Astrocyte (in vitro differentiated cells and primary cell): ENCODE data around the gene SARDH. TPM values are rescaled to one million over a fixed set of nuclear protein-coding genes. Genes with fewer than 3 reads are reported as not detected.
A peak's percentile ranks its signal among the peaks of the same experiment; 100 is the strongest.

Experiments
- DNase-seq: peaks from one replicate; pipeline ENCODE4 v3.0.0-alpha.2; 2010; ENCODE audit warnings: low read depth
- FAIRE-seq: peaks from 2 replicates; lab custom pipeline; 2011; peaks lifted over from hg19 to GRCh38; lab: Jason Lieb, UNC
- H2AFZ ChIP-seq: 2 replicates; pipeline ENCODE4 v1.6.0; 2012; ENCODE audit warnings: low read depth, low read length, inconsistent platforms
- H3K27ac ChIP-seq: 2 replicates; pipeline ENCODE4 v1.5.1; 2011; ENCODE audit warnings: low read depth, low read length, inconsistent platforms
- H3K27me3 ChIP-seq: 2 replicates; pipeline ENCODE4 v1.6.0; 2011; ENCODE audit warnings: low read length, inconsistent platforms; ENCODE audit not compliant: insufficient read depth
- H3K36me3 ChIP-seq: 2 replicates; pipeline ENCODE4 v1.5.1; 2011; ENCODE audit warnings: low read length, inconsistent platforms; ENCODE audit not compliant: insufficient read depth
- H3K4me1 ChIP-seq: 2 replicates; pipeline ENCODE4 v1.5.1; 2011; ENCODE audit warnings: low read length, inconsistent platforms; ENCODE audit not compliant: insufficient read depth
- H3K4me2 ChIP-seq: 2 replicates; pipeline ENCODE4 v1.6.0; 2012; ENCODE audit warnings: low read length, inconsistent platforms
- H3K4me3 ChIP-seq: 2 replicates; pipeline ENCODE4 v1.5.1; 2011; ENCODE audit warnings: low read depth, mild to moderate bottlenecking, low read length, inconsistent platforms; ENCODE audit not compliant: insufficient read depth
- H3K79me2 ChIP-seq: 2 replicates; pipeline ENCODE4 v1.6.0; 2012; ENCODE audit warnings: mild to moderate bottlenecking, low read length, inconsistent platforms; ENCODE audit not compliant: insufficient read depth
- H3K9ac ChIP-seq: 2 replicates; pipeline ENCODE4 v1.6.0; 2012; ENCODE audit warnings: mild to moderate bottlenecking, low read length, inconsistent platforms
- H3K9me3 ChIP-seq: 2 replicates; pipeline ENCODE4 v1.5.1; 2012; ENCODE audit warnings: low read depth, mild to moderate bottlenecking, low read length, inconsistent platforms; ENCODE audit not compliant: insufficient read depth
- H4K20me1 ChIP-seq: 2 replicates; pipeline ENCODE4 v1.6.0; 2012; ENCODE audit warnings: low read length, inconsistent platforms; ENCODE audit not compliant: insufficient read depth
- H3K27ac Mint-ChIP-seq: one replicate; pipeline ENCODE4 v1.8.0; 2021; ENCODE audit warnings: mild to moderate bottlenecking, mixed read lengths; ENCODE audit not compliant: unreplicated experiment
- H3K27me3 Mint-ChIP-seq: one replicate; pipeline ENCODE4 v1.8.0; 2021; ENCODE audit warnings: low read depth, mixed read lengths; ENCODE audit not compliant: unreplicated experiment
- H3K36me3 Mint-ChIP-seq: one replicate; pipeline ENCODE4 v1.8.0; 2021; ENCODE audit warnings: low read depth, mixed read lengths; ENCODE audit not compliant: unreplicated experiment
- H3K4me1 Mint-ChIP-seq: one replicate; pipeline ENCODE4 v1.8.0; 2021; ENCODE audit warnings: low read depth, mixed read lengths; ENCODE audit not compliant: unreplicated experiment
- H3K4me3 Mint-ChIP-seq: one replicate; pipeline ENCODE4 v1.8.0; 2021; ENCODE audit warnings: mild to moderate bottlenecking, moderate library complexity, mixed read lengths; ENCODE audit not compliant: unreplicated experiment
- H3K9me3 Mint-ChIP-seq: one replicate; pipeline ENCODE4 v1.8.0; 2021; ENCODE audit warnings: mild to moderate bottlenecking, mixed read lengths; ENCODE audit not compliant: unreplicated experiment
- CTCF ChIP-seq: IDR thresholded peaks from 2 replicates; pipeline ENCODE4 v1.5.1; 2011; ENCODE audit warnings: low read depth, mild to moderate bottlenecking, inconsistent platforms, low read length, moderate library complexity; ENCODE audit not compliant: insufficient read depth
- EZH2 ChIP-seq: IDR thresholded peaks from 2 replicates; pipeline ENCODE4 v1.6.1; 2012; ENCODE audit warnings: mild to moderate bottlenecking, low read length, inconsistent platforms; ENCODE audit not compliant: insufficient read depth
- total RNA-seq: library from RNA; stranded (reverse); gene quantifications from 2 replicates; pipeline ENCODE4 v1.2.1, GENCODE V29; 2021

SARDH gene
- total RNA-seq, 1 donor from 2014 or later: 2.8 TPM

DNA sequence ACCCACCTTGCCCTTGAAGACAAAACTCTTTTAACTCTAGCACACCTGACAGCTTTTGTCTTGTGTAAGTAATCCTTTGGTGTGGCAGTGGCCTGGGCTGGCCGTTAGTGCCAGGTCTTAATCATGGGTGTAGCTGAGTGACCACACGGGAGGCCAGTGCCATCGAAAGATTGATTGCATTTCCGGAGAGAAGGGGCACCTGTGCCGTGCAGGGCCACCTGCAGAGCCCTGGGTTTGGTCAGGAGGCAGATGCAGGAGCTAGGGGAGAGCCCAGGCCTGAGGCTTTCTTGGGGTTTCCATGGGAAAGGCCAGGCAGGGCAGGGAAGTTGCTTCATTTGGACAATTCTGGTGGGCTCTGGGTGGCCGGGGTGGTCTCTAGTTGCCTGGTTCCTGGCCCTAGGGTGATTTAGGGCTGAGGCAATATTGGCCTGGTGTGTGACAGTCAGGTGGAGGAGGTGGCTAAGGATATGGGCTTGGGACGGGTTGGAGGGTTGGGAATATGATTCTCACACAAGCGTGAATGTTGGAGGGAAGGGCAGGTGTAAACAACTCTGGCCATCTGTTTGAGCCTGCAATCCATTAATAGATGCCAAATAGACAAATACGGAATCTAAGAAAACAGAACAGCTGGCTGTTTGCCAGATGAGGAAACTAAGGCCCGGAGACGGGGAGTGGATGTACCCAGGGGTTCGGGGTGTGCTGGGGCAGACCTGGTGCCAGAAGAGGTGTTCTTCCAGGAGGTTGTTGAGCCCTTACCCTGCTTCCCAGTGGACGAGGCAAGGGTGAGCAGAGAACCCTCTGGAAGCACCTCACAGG is 97.4 kb downstream of the SARDH start:
- peaks cover 20% of the 10 kb centered on the region for H3K27me3 ChIP-seq
- H3K27me3 Mint-ChIP-seq: peaks cover 59% of the 10 kb centered on the region
- no peaks in the 10 kb centered on the region for H3K36me3 ChIP-seq
- H3K4me3 Mint-ChIP-seq: no peak overlapping the region
- no peak overlapping the region for H3K4me3 ChIP-seq
- H3K27ac ChIP-seq: no peak overlapping the region
- no peak overlapping the region for H3K9ac ChIP-seq
- no peaks in the 10 kb centered on the region for H3K9me3 ChIP-seq
- no peaks in the 10 kb centered on the region for H3K4me1 ChIP-seq
- no peaks in the 10 kb centered on the region for H4K20me1 ChIP-seq
- FAIRE-seq: no peak
- no peak for TF ChIP-seq CTCF
- TF ChIP-seq EZH2: no peak
- no peaks in the 10 kb centered on the region for H3K9me3 Mint-ChIP-seq
- DNase-seq: no peak
- no peak overlapping the region for H3K4me2 ChIP-seq
- peak overlapping the region; percentile 38 for H3K27ac Mint-ChIP-seq
- no peaks in the 10 kb centered on the region for H3K79me2 ChIP-seq
- H3K4me1 Mint-ChIP-seq: peaks cover 4% of the 10 kb centered on the region
- no peak overlapping the region for H2AFZ ChIP-seq
- H3K36me3 Mint-ChIP-seq: no peaks in the 10 kb centered on the region

DNA sequence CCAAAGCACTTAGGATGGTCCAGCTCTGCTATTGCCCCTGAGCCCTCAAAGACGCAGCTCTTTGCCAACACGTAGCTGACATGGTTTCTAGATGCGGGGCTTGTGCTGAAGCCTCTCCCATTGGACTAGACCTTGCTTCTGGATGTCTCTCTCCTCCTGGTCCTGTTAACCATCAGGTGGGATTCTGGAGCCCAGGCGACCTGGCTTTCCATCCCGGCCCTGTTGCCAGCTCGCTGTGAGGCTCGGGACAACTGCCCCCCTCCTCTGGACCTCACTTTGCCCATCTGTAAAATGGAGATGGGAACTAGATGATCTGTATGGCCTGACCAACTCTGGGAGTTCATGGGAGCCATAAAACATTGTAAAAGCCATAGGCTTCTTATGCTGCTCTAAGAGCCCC is 98.0 kb downstream of the SARDH start:
- no peak for TF ChIP-seq CTCF
- no peak for TF ChIP-seq EZH2
- no peak overlapping the region for H3K27ac Mint-ChIP-seq
- H3K79me2 ChIP-seq: no peaks in the 10 kb centered on the region
- H3K27me3 ChIP-seq: peaks cover 18% of the 10 kb centered on the region
- H3K4me1 Mint-ChIP-seq: peaks cover 2% of the 10 kb centered on the region
- H3K27ac ChIP-seq: no peak overlapping the region
- H3K9ac ChIP-seq: no peak overlapping the region
- H3K9me3 ChIP-seq: no peaks in the 10 kb centered on the region
- no peak overlapping the region for H2AFZ ChIP-seq
- H3K4me2 ChIP-seq: no peak overlapping the region
- H3K4me3 ChIP-seq: no peak overlapping the region
- FAIRE-seq: no peak
- H3K4me1 ChIP-seq: no peaks in the 10 kb centered on the region
- DNase-seq: no peak
- H3K36me3 Mint-ChIP-seq: no peaks in the 10 kb centered on the region
- H3K27me3 Mint-ChIP-seq: peaks cover 59% of the 10 kb centered on the region
- H3K4me3 Mint-ChIP-seq: no peak overlapping the region
- H4K20me1 ChIP-seq: no peaks in the 10 kb centered on the region
- H3K9me3 Mint-ChIP-seq: no peaks in the 10 kb centered on the region
- no peaks in the 10 kb centered on the region for H3K36me3 ChIP-seq

DNA sequence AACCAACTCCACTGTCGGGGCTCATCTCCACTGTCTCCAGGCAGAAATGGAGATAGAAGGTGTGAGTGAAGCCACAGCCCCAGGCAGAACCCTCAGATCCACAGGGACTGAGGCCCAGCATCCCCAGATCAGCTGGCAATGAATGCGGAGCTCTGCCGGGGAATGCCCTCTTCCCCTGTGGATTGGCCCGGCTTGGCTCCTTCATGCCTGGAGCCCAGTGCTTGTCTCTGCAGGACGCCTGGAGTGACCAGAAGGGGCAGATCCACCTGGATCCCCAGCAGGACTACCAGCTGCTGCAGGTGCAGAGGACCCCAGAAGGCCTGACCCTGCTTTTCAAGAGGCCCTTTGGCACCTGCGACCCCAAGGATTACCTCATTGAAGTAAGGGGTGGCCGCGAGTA is 98.5 kb downstream of the SARDH start:
- peaks cover 58% of the 10 kb centered on the region for H3K27me3 Mint-ChIP-seq

More for the DNA sequence above, 98.5 kb downstream of the SARDH start:
- peaks cover 22% of the 10 kb centered on the region for H3K27me3 ChIP-seq
- FAIRE-seq: no peak
- Mint-ChIP-seq H3K4me1 (no peaks in the 10 kb centered on the region), H3K36me3 (no peaks in the 10 kb centered on the region), H3K27ac (no peak overlapping the region), H3K9me3 (no peaks in the 10 kb centered on the region), H3K4me3 (no peak overlapping the region)
- H3K4me3 ChIP-seq: no peak overlapping the region
- TF ChIP-seq CTCF (no peak), EZH2 (no peak)
- H4K20me1 ChIP-seq: no peaks in the 10 kb centered on the region
- no peaks in the 10 kb centered on the region for H3K36me3 ChIP-seq
- H3K79me2 ChIP-seq: no peaks in the 10 kb centered on the region
- H3K9ac ChIP-seq: no peak overlapping the region
- H3K4me1 ChIP-seq: no peaks in the 10 kb centered on the region
- no peak overlapping the region for H3K4me2 ChIP-seq
- H2AFZ ChIP-seq: no peak overlapping the region
- DNase-seq: no peak
- no peaks in the 10 kb centered on the region for H3K9me3 ChIP-seq
- no peak overlapping the region for H3K27ac ChIP-seq
